ENCODE data around the gene MCFD2.
"Not testable (repeated sequence)": the region's sequence is repeated elsewhere in the genome, so short reads cannot be mapped to it uniquely, and the experiment has no call there.

The MCFD2 gene

DNA sequence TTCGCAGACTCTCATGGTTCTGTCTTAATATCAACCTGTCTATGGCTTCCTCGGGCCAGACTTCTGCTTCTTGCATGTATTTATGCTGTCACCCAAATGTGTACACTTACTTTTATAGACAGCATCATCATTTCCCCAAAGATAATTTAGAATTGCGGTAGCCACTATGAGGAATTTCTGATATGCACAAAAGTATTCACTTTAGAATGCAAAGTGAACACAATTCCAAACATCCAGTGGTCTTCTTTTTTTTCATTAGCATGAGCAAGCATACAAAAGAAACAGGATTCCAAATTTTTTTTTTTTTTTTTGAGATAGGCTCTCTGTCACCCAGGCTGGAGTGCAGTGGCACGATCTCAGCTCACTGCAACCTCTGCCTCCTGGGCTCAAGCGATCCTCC is 21.0 kb upstream of the MCFD2 start:
- no peak for DNase-seq

DNA sequence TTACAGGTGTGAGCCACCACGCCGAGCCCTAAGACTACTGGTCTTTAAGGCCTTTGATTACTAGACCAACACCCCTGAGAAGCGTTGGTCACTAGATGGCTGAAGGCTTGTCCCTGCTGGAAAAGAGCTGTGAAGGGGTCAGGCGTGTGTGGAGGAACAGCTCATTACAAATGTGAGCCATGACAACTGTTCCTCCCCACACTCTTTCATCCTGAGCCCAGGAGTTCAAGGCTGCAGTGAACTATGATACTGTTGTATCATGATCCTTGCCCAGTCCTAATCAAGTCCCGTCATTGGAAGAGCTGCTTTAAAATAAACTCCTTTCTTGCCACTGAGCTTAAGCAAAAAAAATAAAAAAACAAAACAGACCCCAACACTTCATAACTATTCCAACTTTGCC is 19.5 kb upstream of the MCFD2 start:
- DNase-seq = no peak

DNA sequence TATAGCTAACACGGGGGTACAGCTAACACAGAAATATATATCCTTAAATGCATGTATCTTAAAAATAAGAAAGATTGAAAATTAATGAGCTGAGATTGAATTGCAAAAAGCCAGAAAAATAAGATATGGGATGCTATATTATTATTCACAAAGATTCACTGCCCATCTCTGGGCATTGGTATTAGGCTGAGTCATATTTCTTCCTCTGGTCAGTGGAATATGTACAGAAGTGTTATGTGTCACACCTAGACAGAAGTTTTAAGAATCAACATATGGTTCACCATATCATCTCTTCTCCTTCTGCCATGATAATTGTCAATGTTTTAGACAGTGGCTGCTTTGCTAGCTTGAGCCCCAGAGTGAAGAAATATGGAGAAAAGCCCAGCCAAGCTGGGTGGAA is 14.0 kb upstream of the MCFD2 start:
- no peak for DNase-seq

DNA sequence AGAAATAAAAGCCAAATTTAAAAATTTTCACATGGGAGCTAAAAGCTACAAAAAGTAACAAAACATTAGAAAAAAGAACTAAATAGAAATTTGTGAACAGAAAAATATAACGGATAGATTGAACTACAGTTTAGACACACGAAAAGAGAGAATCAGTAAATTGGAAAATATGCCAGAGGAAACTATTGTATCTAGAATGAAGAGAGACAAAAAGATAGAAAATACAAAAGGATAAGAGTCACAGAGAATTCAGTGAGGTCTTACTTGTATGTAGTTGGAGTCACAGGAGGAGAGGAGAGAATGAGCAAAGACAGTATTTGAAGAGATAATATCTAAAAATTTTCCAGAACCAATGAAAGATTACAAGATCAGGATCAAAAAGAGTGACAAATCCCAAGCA is 11.3 kb upstream of the MCFD2 start:
- no peak for DNase-seq

DNA sequence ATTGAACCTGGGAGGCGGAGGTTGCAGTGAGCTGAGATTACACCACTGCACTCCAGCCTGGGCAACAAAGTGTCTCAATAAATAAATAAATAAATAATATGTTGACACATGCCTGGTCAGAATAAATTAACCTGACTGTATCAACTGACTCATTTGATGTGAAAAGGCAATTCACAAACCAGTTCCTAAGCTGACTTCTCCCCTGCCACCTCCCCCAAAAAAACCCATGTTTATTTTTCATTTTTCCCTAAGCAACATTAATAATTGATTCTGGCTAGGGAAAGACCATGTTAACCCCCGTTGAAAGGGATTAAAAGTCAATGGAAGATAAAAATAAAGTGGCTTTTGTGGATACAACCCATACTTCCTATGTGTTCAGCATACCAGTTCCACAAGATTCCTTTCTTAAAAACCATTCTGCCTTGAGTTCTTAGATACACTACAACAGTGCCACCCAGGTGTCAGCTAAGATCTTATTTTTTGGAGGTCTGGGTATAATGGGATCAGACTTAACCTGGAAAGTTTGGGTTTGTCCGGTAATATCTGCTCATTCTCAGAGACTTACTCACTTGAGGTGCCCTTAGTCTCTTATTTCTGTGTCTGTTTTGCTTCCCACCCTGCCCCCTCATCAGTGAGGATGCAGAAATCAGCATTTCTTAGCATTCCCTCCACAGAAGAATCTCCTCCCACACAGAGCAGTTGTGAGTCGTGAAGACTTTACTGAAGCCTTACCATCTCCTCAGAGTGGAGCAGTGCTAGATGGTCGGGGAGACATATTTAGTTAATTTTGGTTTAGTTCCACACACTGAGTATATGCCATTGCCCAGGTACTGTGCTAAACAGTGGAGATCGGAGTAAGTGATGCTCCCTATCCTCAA is 10.1 kb upstream of the MCFD2 start:
- DNase-seq = no peak

DNA sequence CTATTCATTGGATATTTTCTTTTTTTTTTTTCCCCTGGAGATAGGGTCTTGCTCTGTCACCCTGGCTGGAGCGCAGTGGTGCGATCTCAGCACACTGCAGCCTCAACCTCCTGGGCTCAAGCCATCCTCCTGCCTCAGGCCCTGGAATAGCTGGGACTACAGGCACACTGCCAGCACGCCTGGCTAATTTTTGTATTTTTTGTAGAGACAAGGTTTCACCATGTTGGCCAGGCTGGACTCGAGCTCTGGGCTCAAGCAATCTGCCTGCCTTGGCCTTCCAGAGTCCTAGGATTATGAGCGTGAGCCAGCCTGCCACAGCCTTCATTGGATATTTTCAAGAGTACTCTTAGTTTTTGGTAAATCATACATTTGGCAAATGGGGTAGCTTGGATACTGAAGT is 9.0 kb upstream of the MCFD2 start:
- no peak for DNase-seq

DNA sequence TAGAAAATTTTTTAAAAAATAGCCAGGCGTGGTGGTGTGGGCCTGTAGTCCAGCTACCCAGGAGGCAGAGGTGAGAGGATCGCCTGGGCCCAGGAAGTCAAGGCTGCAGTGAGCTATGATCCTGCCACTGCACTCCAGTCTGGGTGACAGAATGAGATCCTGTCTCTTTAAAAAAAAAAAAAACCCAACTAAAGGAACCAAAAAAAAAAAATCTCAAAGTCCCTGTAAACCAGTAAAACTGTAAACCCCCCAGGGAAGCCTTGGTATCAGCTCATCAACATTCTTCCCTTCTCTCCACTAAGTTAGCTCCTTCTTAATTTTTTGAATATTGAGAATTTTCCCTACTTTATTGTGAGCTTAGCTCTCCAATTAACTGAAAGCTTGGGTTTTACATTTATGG is 8.4 kb upstream of the MCFD2 start:
- DNase-seq = no peak

DNA sequence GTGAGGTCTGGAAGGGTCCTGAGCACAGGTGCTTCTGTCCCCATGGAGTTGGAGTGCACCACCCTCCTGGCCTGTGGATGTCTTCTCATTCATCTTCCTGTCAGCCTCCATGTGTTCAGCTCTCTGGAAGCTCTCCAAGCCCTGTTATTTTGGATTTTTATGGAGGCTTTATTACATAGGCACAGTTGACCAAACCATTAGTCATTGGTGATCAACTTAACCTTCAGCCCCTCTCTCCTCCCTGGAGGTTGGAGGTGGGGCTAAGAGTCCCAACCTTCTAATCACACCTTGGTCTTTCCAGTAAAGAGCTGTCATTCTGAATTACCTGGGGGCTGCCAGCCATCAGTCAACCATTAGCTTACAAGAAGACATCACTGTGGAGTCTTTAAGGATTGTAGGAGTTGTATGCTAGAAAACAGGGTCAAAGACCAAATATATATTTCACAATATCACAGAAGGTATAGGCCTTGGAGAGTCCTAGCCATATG is 7.5 kb upstream of the MCFD2 start:
- no peak for DNase-seq

DNA sequence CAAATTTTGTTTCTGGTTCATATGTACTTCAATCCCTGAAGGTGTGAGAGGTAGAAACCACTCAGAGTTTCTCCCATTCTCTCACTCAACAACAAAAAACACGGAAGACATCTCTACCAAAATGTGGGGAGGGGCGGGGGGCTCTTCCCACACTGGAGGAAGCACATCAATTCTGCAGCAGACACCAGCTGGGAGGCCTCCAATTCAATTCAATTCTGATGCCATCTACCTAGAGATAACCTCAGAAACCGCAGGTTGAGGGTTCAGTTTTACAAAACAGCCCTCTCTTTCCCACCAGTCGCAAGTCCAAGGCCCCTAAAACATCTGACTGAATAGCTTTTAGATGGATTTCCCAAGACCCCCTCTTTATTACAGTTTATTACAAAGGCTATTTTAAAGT is 7.0 kb upstream of the MCFD2 start:
- DNase-seq = no peak

DNA sequence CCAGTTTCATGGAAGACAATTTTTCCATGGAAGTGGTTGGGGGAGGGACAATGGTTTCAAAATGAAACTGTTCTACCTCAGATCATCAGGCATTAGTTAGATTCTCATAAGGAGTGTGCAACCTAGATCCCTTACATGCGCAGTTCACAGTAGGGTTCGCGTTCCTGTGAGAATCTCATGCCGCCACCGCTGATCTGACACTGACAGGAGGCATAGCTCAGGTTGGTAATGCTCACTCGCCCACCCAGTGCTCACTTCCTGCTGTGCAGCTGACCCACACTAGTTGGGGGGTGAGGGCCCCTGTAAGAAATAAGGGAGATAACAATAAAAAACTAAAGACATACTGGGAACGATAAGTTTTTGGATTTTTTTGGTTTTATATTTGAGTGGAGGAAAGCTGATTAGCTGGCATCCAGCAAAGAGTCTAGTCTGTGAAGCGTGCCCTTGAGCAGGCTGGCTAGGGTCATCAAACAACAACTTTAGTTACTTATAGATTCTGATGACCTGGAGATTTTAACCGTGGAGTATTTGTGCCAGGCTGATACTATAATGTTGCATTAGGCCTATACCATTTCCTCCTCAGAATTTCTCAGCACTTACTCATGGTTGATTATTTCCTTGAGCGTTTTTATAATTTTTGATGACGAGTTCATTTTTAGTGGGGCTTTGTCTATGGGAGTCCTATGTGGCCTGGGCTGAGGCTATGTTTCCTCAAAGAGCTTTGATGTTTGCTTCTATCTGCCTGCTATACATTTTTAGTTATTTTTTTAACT is 6.3 kb upstream of the MCFD2 start:
- DNase-seq = no peak

DNA sequence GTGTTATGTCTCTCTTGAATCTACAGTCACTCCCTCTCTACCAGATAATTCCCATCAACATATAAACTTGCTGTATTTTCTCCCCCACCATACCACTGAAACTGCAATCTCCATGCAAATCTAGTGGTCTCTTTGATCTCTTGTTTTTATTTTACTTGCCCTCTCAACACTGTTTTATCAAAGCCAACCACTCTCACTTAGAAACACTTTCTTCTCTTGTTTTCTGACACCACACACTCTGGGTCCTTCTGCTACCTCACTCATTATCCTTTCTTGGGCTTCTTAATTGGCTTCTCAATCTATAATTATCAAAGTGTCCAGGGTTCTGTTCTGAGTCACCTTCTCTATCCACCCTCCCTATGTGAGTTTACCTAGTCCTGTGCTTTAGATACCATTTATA is 2.0 kb upstream of the MCFD2 start:
- no peak for DNase-seq

DNA sequence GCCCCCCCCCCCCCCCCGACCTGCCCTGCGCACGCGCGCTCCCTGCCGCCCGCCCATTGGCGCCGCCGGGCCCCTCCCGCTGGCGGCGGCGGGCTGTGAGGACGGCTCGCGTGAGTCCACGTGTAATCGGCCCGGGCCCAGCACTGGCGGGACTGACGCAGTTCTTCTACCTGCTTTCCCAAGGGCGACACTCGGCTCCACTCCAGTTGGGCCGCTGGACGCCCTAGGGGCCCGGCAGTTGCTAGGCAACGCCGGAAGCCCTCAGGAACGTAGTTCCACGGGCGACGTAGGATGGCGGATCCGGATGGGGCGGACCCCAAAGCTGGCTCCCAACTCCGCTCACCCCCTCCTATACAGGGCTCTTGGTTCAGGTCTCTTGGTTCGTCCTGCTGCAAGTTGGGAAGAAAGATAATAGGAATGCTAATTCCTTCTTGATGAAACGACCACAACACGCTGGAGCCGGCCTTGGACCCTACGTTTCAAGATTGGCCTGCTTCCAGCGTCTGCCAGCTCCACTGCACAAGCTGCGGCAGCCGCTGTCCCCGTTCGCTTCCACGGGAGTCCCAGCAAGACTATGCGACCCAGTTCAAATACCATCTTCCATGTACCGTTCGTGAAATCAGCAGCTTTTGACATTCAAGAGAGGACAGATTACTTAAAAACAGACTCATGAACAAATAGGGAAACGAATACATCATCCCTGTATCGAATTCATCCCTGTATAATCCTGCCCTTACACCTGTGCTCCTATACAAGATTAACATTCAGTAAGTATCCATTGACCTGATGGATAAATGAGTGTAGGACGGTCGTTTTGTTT is 415 bp upstream of the MCFD2 start:
- DNase-seq = peak; percentile 92

DNA sequence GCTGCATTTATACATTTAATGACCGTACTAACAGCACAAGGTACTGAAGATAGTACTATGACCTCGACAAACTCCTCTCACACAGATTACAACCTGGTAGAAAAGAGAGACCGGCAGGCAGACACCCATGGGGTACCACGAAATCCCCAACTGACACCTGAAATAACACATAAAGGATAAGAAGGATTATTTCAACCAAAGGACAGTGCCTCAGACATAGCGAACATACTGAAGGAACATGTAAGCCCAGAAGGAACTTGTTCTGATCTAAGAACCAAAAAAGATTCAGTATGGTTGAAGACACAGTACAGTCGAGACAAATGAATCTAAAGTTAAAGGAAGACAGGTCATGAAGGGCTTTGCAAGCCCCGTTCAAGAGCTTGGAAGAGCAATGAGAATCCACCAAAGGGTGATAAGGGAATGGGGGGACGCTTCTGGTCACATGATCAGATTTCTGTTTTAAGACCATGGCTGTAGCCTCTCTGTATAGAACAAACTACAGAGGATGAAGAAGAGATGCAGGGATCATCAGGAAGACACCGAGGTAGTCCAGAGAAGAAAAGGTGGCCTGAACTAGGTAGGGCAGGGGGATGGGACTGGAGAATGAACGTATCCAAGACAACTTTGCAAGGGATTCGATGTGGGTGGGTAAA is 902 bp downstream of the MCFD2 start:
- DNase-seq = no peak

DNA sequence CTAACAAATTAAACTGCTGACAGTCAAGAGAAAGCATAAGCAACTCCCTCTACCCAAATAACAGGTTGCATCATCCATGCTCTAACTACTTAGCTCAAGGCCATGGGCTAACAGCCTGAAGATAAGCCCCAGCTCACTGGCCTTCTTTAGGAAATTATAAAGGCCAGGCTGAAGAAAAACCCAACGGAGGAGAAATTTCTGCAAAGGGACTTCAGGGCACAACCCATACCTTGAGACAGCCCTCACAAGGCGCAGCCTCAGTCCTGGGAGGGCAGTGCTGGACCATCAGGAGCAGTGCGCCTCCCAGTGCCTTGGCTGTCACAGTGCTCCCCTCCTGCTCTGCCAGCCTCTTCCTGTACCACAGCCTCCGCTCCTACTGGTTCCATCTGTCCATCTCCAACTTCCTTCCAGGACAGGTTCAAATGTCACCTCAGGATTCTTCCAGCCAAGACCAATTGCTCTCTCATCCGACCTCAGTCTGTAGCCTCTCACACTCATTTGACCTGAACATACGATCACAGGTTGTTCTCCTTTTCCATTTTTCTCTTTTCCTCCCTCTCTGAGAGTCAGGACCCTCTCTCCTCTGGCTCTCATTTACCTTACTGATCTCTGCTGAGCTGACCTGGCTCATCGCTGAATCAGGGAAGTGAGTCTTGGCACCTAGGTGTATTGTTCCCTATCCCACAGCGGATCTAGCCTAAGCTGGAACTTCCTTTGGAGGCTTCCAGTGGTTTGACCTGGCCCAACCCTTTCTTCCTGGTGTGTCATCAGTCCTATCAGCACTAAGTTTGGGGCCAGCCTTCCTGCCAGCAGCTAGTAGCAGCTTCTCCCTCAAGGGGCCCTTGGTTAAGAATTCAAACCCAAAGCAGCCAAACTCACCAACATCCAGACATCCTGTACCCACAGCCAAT is 1.9 kb downstream of the MCFD2 start:
- no peak for DNase-seq

DNA sequence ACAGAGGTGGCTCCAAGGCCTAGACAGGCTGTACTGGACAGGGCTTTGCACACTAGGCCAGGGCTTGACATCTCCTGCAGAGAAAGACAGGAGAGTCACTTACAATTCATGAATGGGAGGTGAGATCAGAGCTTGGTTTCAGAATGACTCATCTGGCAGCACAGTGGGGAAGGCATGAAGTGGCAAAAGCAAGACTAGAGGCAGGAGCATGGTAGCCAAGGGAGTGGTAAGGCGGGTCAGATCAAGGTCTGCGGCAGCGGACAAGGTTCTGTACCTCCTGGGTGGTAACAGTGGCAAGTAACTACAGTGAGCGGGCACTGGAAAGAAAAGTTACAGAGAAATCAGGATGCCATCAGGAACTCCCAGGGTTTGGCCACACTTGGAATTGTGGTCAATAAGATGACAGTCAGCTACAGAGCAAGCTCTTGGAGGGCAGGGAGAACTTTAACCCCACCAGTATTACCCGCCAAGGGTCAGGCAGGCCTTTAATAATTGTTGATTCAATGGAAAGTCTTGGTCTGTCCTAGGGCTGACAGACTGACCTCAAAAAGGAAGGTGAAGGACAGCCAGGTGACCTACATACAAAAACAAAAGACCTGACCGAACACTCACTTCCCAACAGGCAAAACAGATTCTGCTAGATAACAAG is 5.7 kb downstream of the MCFD2 start:
- DNase-seq = no peak

DNA sequence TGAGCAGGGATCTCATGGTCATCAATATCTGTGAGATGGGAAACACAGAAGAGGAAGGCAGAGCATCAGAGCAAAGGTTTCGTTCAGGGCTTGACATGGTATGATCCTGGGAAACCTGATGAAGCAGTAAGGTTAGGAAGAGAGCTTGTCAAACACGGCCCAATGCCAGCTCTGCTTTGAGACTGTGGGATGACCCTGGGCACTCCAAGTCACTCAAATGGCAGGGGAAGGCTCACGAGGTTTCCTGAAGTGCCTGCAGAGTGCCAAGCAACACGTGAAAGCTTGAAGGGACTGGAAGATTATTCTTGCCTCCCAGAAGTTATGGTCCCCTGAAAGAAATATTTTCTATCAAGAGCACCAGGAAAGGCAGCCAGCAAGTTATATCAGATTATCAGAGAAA is 6.5 kb downstream of the MCFD2 start:
- no peak for DNase-seq

DNA sequence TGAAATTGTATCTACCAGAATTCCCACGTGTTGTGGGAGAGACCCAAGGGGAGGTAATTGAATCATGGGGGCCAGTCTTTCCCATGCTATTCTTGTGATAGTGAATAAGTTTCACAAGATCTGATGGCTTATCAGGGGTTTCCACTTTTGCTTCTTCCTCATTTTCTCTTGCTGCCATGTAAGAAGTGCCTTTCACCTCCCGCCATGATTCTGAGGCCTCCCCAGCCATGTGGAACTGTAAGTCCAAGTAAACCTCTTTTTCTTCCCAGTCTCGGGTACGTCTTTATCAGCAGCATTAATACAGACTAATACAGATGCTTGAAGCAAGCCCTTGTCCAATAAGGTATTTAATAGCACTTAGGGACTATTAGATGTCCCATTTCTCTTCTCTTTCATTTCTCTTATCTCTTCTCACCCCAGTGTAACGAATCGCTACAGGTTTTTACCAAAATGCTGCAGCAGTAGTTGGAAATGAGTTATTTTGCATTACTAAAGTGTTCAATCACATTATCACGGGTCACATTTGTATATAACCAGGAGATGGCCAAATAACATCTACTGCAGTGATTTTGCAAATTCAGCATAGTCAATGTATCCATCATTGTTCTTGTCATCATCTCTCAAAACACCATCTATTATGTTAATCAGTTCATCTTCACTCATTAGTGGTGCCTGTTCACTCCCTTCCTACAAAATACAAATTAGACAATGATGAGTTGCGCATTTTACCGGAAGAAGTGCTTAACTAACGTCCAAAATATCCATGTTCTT is 10.5 kb downstream of the MCFD2 start:
- not testable (repeated sequence) for DNase-seq

DNA sequence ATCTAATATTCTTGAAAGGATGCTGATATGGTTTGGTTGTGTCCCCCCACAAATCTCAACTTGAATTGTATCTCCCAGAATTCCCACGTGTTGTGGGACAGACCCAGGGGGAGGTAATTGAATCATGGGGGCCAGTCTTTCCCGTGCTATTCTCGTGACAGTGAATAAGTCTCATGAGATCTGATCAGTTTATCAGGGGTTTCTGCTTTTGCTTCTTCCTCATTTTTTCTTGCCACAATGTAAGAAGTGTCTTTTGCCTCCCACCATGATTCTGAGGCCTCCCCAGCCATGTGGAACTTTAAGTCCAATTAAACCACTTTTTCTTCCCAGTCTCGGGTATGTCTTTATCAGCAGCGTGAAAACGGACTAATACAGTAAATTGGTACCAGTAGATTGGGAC is 12.6 kb downstream of the MCFD2 start:
- DNase-seq = not testable (repeated sequence)

DNA sequence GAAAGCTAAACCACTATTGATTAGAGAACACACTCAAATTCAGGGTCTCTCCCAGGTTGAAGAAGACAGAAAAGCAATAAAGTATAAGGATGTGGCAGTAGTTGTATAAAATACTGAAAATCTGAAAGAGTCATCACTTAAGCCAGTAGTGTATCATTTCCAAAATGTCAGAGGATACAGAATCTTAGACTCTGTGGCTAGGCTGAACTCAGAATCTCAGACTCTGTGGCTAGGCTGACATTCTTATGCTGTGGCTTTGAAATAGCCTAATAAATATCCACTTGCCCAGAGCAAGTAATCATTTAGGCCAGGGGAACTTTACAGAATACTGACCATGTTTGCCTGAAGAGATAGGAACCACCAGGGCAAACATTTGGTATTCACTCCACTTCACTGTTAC is 13.1 kb downstream of the MCFD2 start:
- no peak for DNase-seq

DNA sequence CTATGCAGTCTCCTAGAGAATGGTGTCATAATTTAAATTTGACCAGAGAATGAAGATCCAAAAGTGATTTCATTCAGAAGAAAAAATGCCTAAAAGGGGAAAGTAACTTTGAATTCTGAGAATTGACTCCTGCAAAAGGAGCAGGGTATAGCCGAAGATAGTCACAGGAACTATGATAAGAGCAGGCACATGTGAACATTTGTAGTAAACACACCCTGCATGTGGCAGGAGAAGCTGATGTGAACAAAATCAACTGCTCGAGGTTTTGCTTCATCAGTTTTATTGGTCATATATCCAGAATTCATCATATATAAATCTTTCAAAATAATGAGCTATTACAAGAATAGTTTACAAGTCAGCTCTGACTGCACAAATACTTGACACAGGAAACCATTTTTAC is 14.0 kb downstream of the MCFD2 start:
- DNase-seq = no peak

All from NCI-H2029 (cell line).